ENCODE data around the gene CACNA1C.

CACNA1C gene

GRCh38 chr12:2298556-2299200 is 245.9 kb downstream of the CACNA1C start:
- no peak for DNase-seq (ENCODE audit: low read depth)

DNA sequence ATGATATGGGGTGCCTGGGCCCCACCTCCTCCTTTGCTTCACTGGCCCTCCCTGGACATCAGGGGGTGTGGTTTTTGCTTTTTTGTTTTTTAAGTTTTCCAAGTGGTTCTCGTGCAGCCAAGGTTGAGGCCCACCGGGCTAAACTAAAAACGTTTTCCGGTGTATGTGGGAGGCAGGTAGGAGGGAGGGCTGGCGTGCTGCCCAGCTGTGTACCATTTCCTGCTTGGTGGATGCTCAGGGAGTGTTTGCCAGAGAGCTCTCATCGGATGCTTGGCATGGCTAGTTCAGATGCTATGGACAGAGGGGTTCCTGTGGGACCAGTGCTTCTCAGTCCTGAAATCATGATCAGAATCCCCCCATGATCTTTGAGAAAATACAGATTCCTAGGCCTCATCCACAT is 246.4 kb downstream of the CACNA1C start:
- DNase-seq (ENCODE audit: low read depth), result no peak

DNA sequence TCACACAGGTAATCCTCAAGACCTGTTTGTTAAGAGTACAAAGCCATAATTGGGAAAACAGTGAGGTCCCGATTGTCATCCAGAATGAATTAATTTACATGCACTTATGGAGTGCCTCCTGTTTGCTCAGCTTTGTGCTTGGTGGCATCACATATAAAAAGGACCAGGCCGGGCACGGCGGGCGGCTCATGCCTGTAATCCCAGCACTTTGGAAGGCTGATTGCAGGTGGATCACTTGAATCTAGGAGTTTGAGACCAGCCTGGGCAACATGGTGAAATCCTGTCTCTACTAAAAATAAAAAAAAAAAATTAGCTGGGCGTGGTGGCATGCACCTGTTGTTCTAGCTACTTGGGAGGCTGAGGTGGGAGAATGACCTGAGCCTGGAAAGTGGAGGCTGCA is 247.4 kb downstream of the CACNA1C start:
- no peak for DNase-seq (ENCODE audit: low read depth)

GRCh38 chr12:2300886-2301285 is 248.1 kb downstream of the CACNA1C start:
- no peak for DNase-seq (ENCODE audit: low read depth)

DNA sequence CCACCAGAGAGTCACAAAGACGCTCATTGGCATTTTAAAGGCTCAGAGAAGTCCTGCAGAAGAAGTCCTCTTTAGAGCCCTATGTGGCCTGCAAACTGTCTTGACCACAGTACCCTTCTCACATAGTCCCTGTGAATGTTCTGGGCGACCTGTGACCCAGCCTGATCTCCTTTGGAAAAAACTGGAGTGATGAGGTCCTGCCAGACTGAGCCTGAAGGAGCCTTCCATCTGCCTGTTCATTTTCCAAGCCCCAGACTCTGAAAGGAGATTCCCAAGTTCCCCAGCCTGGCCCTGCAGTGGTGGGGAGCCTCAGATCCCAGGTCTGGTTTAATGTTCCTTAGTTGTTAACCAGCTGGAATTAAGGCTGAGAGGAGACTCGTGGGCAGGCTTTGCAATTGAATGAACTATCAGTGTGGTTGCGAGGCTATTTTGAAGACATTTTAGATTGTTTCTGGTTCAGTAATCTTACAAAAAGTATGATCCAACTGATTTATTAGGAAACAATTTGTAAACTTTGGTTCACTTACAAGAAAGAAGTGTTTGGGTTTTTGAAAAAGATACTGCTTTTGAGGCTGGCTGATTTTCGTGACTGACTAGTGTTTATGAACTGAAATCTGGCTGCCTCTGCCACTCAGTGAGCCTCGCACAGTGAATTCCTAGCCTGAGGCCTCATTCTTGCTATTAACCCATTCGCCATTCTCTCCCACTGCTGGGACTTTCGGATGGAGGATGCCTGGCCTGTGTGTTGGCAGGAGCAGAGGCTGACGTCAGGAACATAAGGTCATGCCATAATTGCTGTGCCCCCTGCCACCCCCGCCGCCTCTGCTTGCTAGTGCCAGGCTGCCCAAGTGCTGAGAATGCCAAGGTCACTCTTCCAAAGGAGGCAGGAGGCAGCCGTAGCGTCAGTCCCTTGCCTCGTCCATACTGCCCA is 249.0 kb downstream of the CACNA1C start:
- DNase-seq (ENCODE audit: low read depth), result no peak

- DNase-seq (ENCODE audit: low read depth), result no peak
Observed at GRCh38 chr12:2302711-2303580, 250.2 kb downstream of the CACNA1C start.

DNA sequence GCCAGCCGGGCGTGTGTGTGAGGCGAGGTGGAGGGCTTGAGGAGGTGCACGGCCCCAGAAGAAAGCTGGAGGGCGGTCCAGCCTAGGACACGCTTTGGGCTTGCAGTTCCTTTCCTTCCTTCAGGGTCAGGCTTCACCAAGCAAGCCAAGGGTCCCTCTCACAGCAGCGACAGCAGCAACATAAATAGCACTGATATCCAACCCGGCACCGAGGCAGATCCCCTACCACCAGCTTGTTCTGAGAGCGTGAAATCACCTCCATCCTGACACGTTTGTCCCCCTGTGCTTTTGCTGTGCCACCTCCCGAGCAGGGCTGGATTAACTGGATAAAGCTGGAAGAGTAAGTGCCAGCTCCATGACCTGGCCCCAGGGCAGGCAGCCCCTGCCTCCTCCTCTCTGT is 251.4 kb downstream of the CACNA1C start:
- DNase-seq (ENCODE audit: low read depth), result no peak

DNA sequence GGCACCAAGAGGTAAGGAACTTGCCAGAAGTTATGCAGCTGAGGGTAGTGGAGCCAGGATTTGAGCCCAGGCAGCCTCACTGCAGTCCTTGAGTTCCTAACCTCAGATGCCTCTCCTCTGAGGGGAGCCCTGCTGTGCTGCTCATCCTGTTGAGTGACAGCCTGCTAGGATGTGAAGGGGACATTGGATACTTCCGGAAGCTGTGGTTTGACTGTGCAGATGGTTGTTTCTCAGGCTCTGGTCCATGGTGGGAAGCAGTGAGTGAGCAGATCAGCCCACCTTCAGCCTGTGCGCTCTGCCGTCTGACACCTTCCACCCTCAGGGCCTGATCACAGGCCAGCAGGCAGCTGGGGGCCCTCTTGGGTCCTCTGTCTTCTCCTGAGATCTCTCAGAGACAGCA is 253.2 kb downstream of the CACNA1C start:
- no peak for DNase-seq (ENCODE audit: low read depth)

DNA sequence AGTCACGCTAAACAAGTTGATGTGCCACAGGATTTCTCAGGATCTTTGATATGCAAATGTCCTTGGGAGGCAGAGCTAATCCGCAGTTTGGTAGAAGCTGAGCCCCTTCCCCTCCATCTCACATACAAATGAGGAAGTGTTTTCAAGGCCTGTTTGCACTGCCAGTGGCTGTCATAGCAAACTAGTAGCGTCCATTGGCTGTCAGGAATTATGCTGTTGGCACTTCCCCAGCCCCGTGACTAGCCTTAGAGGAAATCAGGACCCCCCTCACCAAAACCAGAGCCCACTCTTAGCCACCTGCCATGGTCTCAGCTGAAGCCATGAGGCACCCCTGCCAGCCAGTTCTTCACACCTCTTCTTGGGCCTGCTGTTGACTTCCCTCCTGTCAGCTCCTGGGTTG is 253.9 kb downstream of the CACNA1C start:
- DNase-seq (ENCODE audit: low read depth), result no peak

GRCh38 chr12:2307550-2307949 is 254.8 kb downstream of the CACNA1C start:
- no peak for DNase-seq (ENCODE audit: low read depth)

DNA sequence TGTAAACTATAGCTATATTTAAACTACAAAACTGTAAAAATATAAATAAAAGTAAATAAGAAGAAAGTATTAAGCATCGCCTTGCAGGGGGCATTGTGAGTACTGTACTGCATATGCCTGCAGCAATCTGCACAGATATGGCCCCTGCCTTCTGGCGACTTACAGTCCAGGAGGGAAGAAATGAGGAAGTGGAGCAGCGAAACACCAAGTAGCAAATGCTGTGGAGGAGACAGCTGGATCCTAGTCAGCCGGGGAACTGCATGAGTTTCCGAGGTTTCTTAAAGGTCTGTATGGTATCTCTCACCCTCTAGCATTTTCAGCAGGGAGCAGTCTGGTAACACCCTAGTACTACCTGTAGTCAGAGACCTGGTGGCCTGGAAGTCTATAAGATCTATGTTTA is 256.9 kb downstream of the CACNA1C start:
- no peak for DNase-seq (ENCODE audit: low read depth)

- no peak for DNase-seq (ENCODE audit: low read depth)
Observed at GRCh38 chr12:2311020-2311778, 258.4 kb downstream of the CACNA1C start.

GRCh38 chr12:2312175-2312574 is 259.4 kb downstream of the CACNA1C start:
- no peak for DNase-seq (ENCODE audit: low read depth)

DNA sequence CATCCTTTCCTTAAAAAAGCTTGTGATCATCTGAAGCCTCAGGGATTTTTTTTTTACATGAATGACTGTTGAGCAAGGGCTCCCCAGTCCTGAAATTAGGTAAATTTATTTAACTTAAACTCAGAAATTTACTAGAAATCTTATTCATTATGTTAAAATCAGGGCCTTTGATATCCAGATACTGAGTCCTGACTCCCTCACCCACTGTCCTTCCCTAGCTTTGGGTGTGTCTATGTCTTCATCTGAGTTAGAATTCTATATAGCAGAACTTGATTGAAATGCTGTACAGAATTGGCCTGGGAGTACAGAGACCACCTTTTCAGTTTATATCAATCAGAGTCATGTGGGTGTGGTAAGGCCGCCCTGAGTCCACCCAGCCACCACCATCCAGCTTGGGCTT is 260.0 kb downstream of the CACNA1C start:
- DNase-seq (ENCODE audit: low read depth), result no peak

- DNase-seq (ENCODE audit: low read depth), result no peak
Observed at GRCh38 chr12:2314492-2314891, 261.7 kb downstream of the CACNA1C start.

DNA sequence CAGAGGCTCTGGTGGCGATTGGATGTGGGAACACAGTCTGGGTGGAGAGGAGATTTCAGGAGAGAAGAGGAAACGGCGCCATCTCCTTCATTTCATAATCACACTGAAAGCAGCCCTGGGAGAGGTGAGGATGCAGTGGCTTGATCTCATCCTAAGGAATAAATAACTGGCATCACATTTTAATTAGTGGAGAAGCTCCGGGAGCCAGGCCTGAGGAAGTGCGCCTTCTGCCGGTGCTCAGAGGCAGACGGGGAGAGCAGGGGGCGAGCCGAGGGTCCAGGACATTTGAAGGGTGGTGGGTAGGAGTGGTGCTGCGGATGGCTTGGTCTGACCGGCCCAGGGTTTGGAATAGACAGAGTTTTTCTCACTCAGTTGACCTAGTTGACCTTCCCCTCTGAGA is 265.0 kb downstream of the CACNA1C start:
- no peak for DNase-seq (ENCODE audit: low read depth)

DNA sequence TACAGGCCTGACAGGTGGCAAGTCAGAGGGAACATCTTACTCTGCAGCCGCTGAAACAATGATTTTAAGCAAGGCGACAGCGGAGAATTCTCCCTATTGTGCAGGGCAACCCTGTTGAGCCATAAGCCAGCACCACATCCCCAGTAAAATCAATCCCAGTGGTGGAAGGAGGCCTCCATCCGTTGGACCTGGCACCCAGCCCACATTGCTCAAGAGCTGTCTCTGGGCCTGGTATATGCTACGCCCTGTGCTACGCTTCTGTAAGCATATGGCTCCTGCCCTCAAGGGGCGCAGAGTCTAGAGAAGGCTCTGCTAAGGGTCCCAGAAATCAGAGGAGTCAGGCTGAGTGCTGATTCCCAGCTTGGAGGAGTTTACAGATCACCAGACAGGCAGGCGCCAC is 265.5 kb downstream of the CACNA1C start:
- DNase-seq (ENCODE audit: low read depth), result no peak

GRCh38 chr12:2319136-2319535 is 266.3 kb downstream of the CACNA1C start:
- no peak for DNase-seq (ENCODE audit: low read depth)

DNA sequence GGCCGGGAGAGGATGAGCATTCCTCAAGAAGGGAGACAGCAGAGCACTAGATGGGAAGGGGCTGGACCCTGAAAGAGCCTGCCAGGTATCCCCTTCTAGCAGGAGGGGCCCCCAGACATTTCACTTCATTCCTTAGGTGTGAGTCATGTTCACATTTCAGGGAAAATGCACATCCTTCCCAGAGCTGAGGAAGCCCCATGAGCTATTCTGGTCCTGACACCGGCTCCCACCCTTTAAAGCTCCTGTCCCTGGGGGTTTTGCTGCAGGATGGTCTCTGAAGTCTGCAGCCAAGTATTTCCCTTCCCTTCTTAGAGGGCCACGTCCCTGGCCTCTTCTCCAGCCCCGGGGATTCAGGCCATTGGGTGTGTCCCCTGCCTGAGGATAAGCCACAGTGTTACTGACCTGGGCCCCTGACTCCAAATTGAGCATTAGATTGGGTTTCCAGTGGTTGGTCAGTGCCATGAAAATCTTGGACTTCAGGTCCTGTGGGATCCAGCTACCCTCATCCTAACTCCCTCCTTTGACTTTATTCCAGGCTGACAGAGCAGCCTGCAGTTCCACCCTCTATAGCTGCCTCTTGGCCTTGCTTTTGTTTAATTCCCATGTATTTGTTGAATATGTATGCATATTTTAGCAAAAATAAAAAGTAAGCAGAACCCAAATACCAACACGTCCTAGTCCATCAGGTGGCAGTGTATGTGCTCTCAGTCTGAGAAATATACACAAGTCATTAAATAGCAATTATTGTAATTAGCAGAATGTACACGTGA is 267.1 kb downstream of the CACNA1C start:
- no peak for DNase-seq (ENCODE audit: low read depth)

- DNase-seq (ENCODE audit: low read depth), result no peak
Observed at GRCh38 chr12:2320841-2321240, 268.1 kb downstream of the CACNA1C start.

- no peak for DNase-seq (ENCODE audit: low read depth)
Observed at GRCh38 chr12:2322554-2323120, 269.9 kb downstream of the CACNA1C start.

All from HS-27A (cell line).